Hepatocyte (in vitro differentiated cells): Measurements from ENCODE around the gene CXorf58. TPM values are rescaled to one million over a fixed set of nuclear protein-coding genes. Genes with fewer than 3 reads are reported as not detected.
A peak's percentile ranks its signal among the peaks of the same experiment; 100 is the strongest.

Experiments used
- DNase-seq: peaks from one replicate; pipeline ENCODE4 v3.0.0-alpha.2; 2016; ENCODE audit warnings: low spot score
- H2AFZ ChIP-seq: fragments of 200-600 bp; sonication (generic); 2 replicates; pipeline ENCODE4 v1.6.0; 2016; ENCODE audit warnings: antibody characterized with exemption, mild to moderate bottlenecking
- H3K27ac ChIP-seq: fragments of 200-600 bp; sonication (generic); 2 replicates; pipeline ENCODE4 v1.5.1; 2016; ENCODE audit warnings: mild to moderate bottlenecking
- H3K27me3 ChIP-seq: fragments of 200-600 bp; sonication (generic); 2 replicates; pipeline ENCODE4 v1.6.1; 2016
- H3K36me3 ChIP-seq: fragments of 200-600 bp; sonication (generic); replicated peaks from 2 replicates; pipeline ENCODE4 v1.5.1; 2016; ENCODE audit warnings: low read depth; ENCODE audit not compliant: insufficient read depth
- H3K4me1 ChIP-seq: fragments of 200-600 bp; sonication (generic); 2 replicates; pipeline ENCODE4 v1.5.1; 2016; ENCODE audit warnings: mild to moderate bottlenecking, moderate library complexity; ENCODE audit not compliant: insufficient read depth
- H3K4me2 ChIP-seq: fragments of 200-600 bp; sonication (generic); 2 replicates; pipeline ENCODE4 v1.6.0; 2016
- H3K4me3 ChIP-seq: fragments of 200-600 bp; sonication (generic); 2 replicates; pipeline ENCODE4 v1.5.1; 2016; ENCODE audit warnings: mild to moderate bottlenecking
- H3K79me2 ChIP-seq: fragments of 200-600 bp; sonication (generic); 2 replicates; pipeline ENCODE4 v1.6.0; 2017; ENCODE audit warnings: mild to moderate bottlenecking
- H3K9me2 ChIP-seq: fragments of 200-600 bp; sonication (generic); replicated peaks from 2 replicates; pipeline ENCODE4 v1.6.0; 2017; ENCODE audit warnings: mild to moderate bottlenecking; ENCODE audit not compliant: insufficient read depth
- H3K9me3 ChIP-seq: fragments of 200-600 bp; sonication (generic); 2 replicates; pipeline ENCODE4 v1.5.1; 2016; ENCODE audit warnings: low read depth, mild to moderate bottlenecking
- H4K20me1 ChIP-seq: fragments of 200-600 bp; sonication (generic); 2 replicates; pipeline ENCODE4 v1.6.0; 2016; ENCODE audit warnings: mild to moderate bottlenecking; ENCODE audit not compliant: insufficient read depth, poor library complexity, severe bottlenecking
- EZH2 ChIP-seq: fragments of 200-600 bp; sonication (generic); IDR thresholded peaks from 2 replicates; pipeline ENCODE4 v1.6.1; 2016; ENCODE audit warnings: antibody characterized with exemption, mild to moderate bottlenecking, borderline replicate concordance
- EZH2phosphoT487 ChIP-seq: fragments of 200-600 bp; sonication (generic); IDR thresholded peaks from one replicate; pipeline ENCODE4 v1.6.1; 2018; ENCODE audit warnings: antibody characterized with exemption, mild to moderate bottlenecking, low read depth, moderate library complexity; ENCODE audit not compliant: unreplicated experiment, severe bottlenecking
- WGBS: methylation state at CpG from one replicate; pipeline ENCODE4 v1.1.6; 2016; ENCODE audit warnings: low lambda C conversion rate; ENCODE audit errors: missing lambda C conversion rate; 5-methylcytosine and 5-hydroxymethylcytosine counted together
- polyA plus RNA-seq: library from polyadenylated mRNA; unstranded; fragments of >200 nt; fragmentation: Nextera tagmentation; extraction: Ambion mirVana; gene quantifications from 2 replicates; pipeline ENCODE4 v1.2.1, GENCODE V29; 2016
- total RNA-seq: library from RNA; depleted of rRNA; stranded (reverse); fragments of >200 nt; gene quantifications from 2 replicates; pipeline ENCODE4 v1.2.3, GENCODE V29; 2014
- TF ChIP-seq, protein P1 (sequence below): fragments of 200-600 bp; sonication (generic); IDR thresholded peaks from 2 replicates; pipeline ENCODE4 v1.5.1; 2016; ENCODE audit warnings: antibody characterized with exemption, mild to moderate bottlenecking; ENCODE audit not compliant: poor library complexity

Gene CXorf58
- total and polyA plus RNA-seq, 2 experiments from 2014 or later: 0.58 to 2.8 TPM

GRCh38 chrX:23864742-23865326 is 43.0 kb upstream of the CXorf58 start:
- no peaks in the 10 kb centered on the region for H3K36me3 ChIP-seq
- H3K4me3 ChIP-seq: no peak overlapping the region
- H3K4me2 ChIP-seq: no peak overlapping the region
- H3K27me3 ChIP-seq: no peaks in the 10 kb centered on the region
- no peaks in the 10 kb centered on the region for H3K79me2 ChIP-seq
- H4K20me1 ChIP-seq: no peaks in the 10 kb centered on the region
- peak; percentile 15 for DNase-seq
- no peak overlapping the region for H2AFZ ChIP-seq
- no peaks in the 10 kb centered on the region for H3K4me1 ChIP-seq
- TF ChIP-seq EZH2phosphoT487: no peak
- TF ChIP-seq EZH2: no peak
- TF ChIP-seq, protein P1, sequence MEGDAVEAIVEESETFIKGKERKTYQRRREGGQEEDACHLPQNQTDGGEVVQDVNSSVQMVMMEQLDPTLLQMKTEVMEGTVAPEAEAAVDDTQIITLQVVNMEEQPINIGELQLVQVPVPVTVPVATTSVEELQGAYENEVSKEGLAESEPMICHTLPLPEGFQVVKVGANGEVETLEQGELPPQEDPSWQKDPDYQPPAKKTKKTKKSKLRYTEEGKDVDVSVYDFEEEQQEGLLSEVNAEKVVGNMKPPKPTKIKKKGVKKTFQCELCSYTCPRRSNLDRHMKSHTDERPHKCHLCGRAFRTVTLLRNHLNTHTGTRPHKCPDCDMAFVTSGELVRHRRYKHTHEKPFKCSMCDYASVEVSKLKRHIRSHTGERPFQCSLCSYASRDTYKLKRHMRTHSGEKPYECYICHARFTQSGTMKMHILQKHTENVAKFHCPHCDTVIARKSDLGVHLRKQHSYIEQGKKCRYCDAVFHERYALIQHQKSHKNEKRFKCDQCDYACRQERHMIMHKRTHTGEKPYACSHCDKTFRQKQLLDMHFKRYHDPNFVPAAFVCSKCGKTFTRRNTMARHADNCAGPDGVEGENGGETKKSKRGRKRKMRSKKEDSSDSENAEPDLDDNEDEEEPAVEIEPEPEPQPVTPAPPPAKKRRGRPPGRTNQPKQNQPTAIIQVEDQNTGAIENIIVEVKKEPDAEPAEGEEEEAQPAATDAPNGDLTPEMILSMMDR: no peak
- H3K9me3 ChIP-seq: no peaks in the 10 kb centered on the region
- no peaks in the 10 kb centered on the region for H3K9me2 ChIP-seq
- H3K27ac ChIP-seq: peak overlapping the region; percentile 57
- WGBS: 78% methylated on average over 5 of the region's 5 CpGs

GRCh38 chrX:23870041-23870440 is 37.8 kb upstream of the CXorf58 start:
- no peaks in the 10 kb centered on the region for H3K9me3 ChIP-seq
- no peaks in the 10 kb centered on the region for H3K4me1 ChIP-seq
- no peaks in the 10 kb centered on the region for H4K20me1 ChIP-seq
- no peaks in the 10 kb centered on the region for H3K27me3 ChIP-seq
- TF ChIP-seq EZH2phosphoT487 (no peak), EZH2 (no peak)
- TF ChIP-seq, protein P1: no peak
- H3K36me3 ChIP-seq: no peaks in the 10 kb centered on the region
- H3K4me2 ChIP-seq: no peak overlapping the region
- H3K27ac ChIP-seq: no peak overlapping the region
- WGBS: 93% methylated on average over 2 of the region's 2 CpGs
- H3K9me2 ChIP-seq: no peaks in the 10 kb centered on the region
- H3K79me2 ChIP-seq: no peaks in the 10 kb centered on the region
- H3K4me3 ChIP-seq: no peak overlapping the region
- H2AFZ ChIP-seq: no peak overlapping the region
- DNase-seq: no peak

- H3K27ac ChIP-seq: no peak overlapping the region
- H3K9me2 ChIP-seq: no peaks in the 10 kb centered on the region
- H3K4me1 ChIP-seq: no peaks in the 10 kb centered on the region
- H3K36me3 ChIP-seq: no peaks in the 10 kb centered on the region
- H4K20me1 ChIP-seq: no peaks in the 10 kb centered on the region
- TF ChIP-seq EZH2 (no peak), EZH2phosphoT487 (no peak)
- TF ChIP-seq, protein P1: peak; percentile 13
- H3K4me3 ChIP-seq: no peak overlapping the region
- no peak overlapping the region for H2AFZ ChIP-seq
- 87% methylated on average over 4 of the region's 4 CpGs for WGBS
- DNase-seq: no peak
- no peak overlapping the region for H3K4me2 ChIP-seq
- no peaks in the 10 kb centered on the region for H3K79me2 ChIP-seq
- H3K27me3 ChIP-seq: no peaks in the 10 kb centered on the region
- no peaks in the 10 kb centered on the region for H3K9me3 ChIP-seq
Measured at GRCh38 chrX:23871905-23872546, 35.8 kb upstream of the CXorf58 start.
